SK-N-SH treated with all-trans-retinoic acid at 6 μM for 48 hours (cell line): Measurements from ENCODE around the gene SYNPO.

ENCODE experiments used
- CREB5 ChIP-seq: fragments of 250-450 bp; sonication (Bioruptor Pico); IDR thresholded peaks from 2 replicates; pipeline ENCODE4 v1.5.1; 2020; ENCODE audit warnings: low read depth, mild to moderate bottlenecking, moderate library complexity
- PPARA ChIP-seq: fragments of 250-450 bp; sonication (Bioruptor Pico); IDR thresholded peaks from 2 replicates; pipeline ENCODE4 v1.5.0; 2020; ENCODE audit warnings: mild to moderate bottlenecking, borderline replicate concordance
- ZC3H10 ChIP-seq: fragments of 250-450 bp; sonication (Bioruptor Pico); IDR thresholded peaks from 2 replicates; pipeline ENCODE4 v1.5.1; 2021; ENCODE audit warnings: mild to moderate bottlenecking, moderate library complexity
- ZNF565 ChIP-seq: fragments of 450-650 bp; formaldehyde crosslinking; conservative IDR thresholded peaks from 2 replicates; pipeline ENCODE4 v1.5.0; 2020; ENCODE audit warnings: low read depth, mild to moderate bottlenecking, moderate library complexity
- ZNF70 ChIP-seq: fragments of 450-650 bp; formaldehyde crosslinking; IDR thresholded peaks from 2 replicates; pipeline ENCODE4 v1.5.0; 2020; ENCODE audit warnings: mild to moderate bottlenecking, moderate library complexity
- TF ChIP-seq, protein P1 (sequence below): fragments of 250-450 bp; sonication (Bioruptor Pico); IDR thresholded peaks from 2 replicates; pipeline ENCODE4 v1.8.0; 2020; ENCODE audit warnings: mild to moderate bottlenecking, moderate library complexity, borderline replicate concordance

DNA sequence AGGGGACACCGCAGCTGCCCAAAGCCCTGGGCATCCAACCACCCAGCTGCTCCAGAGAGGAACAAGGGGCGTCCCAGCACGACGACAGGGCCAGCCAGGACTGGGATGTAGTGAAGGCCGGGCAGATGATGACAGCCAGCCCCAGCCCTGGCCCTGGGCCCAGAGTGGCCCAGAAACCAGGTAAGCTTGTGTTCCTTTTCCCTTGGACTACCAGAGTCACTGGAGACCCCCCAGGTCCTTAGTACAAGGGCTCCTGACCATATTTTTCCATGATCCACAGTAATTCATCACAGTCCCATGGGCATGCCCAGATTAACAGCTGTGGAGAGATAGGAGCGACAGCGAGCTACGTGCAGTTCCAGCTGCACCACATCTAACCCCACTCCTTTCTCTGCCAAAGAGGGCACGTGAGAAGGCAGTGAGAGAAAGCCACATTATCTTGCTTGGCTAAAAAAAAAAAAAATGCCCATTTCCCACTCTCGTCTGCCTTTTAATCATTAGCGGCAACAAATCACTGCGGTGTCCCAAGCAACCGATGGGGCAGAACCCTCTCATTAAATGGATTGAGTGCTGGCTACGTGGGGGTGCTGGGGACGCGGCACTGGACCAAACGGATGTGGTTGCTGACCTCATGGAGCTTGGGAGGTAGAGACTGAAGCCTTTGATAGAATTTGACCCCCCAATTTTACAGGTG, 21.7 kb upstream of the SYNPO start:
- TF ChIP-seq ZC3H10 (CRISPR knock-in tag), result no peak
- no peak for TF ChIP-seq ZNF70 (CRISPR knock-in tag)
- no peak for TF ChIP-seq CREB5 (CRISPR knock-in tag)
- TF ChIP-seq PPARA, result no peak
- TF ChIP-seq ZNF565, result no peak
- TF ChIP-seq, protein P1, sequence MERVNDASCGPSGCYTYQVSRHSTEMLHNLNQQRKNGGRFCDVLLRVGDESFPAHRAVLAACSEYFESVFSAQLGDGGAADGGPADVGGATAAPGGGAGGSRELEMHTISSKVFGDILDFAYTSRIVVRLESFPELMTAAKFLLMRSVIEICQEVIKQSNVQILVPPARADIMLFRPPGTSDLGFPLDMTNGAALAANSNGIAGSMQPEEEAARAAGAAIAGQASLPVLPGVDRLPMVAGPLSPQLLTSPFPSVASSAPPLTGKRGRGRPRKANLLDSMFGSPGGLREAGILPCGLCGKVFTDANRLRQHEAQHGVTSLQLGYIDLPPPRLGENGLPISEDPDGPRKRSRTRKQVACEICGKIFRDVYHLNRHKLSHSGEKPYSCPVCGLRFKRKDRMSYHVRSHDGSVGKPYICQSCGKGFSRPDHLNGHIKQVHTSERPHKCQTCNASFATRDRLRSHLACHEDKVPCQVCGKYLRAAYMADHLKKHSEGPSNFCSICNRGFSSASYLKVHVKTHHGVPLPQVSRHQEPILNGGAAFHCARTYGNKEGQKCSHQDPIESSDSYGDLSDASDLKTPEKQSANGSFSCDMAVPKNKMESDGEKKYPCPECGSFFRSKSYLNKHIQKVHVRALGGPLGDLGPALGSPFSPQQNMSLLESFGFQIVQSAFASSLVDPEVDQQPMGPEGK, result no peak
